HG03439 (cell line): ENCODE results near the gene CASTOR1.

Experiments
- ATAC-seq: cut with Tn5 transposase; IDR thresholded peaks from one replicate; pipeline ENCODE4 v1.9.1; 2021; ENCODE audit warnings: mild to moderate bottlenecking, moderate library complexity; ENCODE audit not compliant: unreplicated experiment

Gene CASTOR1

DNA sequence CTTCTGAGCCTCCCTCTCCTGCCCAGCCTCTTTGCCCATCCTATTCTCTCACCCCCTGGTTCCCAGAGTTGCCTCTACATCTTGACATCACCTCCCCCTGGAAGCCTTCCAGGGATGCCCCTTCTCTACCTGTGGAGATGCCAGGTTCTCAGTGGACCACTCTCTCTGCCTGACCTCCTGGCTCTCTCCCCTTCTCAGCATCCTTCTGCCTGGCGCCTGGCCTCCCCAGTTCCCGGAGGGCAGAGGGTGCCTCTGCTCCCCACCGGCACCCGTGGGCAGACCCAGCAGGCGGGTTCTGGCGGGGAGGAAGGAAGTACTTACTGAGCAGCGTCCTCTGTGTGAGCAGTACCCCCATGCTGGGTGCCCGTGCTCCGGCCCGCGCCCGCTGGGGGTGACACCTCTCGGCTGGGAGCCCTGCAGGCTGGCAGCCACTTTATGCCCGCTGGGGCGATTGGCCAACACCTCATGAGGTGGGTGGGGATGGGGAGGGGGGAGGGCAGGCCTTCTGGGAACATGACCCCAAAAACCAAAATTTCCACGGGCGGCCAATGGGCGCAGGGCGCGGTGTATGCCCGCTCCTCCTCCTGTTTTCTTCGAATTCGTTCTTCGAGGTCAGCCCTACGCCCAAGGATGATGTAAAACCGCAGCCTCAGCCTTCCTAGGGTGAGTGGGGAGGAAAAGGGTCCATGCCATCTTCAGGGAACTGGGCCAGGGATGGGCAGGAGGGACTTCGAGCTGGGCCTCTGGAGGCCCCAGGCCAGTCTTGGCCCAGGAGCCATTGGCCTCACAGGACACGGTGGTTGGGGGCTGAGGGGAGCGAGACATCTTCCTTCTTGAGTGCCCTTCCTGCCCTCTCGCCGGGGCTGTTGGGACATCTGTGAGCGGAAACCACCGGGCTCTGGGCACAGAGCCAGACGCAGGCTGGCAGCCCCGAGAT is 22.6 kb downstream of the CASTOR1 start, which contains the start of gene OSM:
OSM (minus strand) TSS at position 407 of the 937 bp plus-strand sequence; CDS start at position 355, 52 bp downstream.
- no peak for ATAC-seq

DNA sequence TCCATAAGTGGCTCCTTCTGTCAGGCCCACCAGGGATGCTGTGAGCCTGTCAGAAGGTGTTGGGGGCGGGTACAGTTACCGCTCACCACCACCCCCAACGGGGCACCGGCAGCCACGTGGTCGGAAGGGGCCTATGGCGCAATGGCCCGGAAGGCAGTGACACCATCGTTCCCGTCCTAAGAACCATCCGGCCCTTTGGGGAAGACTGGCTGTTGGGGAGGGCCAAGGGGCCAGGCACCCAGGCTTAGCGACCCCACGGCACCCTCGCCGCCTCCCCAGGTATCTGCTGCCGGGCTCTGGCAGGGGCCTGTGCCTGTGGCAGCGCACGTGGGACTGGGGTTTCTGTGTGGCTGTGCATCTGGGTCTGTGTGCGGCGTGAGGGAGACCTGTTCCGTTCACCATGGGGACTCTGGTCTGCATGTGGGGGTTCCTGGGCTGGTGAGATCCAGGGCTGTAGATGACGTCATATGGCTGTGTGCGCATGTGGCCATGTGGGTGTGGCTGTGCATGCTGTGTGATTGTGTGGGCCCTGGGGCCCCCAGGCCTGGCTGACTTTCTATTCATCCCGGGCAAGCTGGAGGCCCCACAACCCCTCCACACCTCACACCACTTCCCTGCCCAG is 23.4 kb downstream of the CASTOR1 start:
- peak; percentile 51 for ATAC-seq

DNA sequence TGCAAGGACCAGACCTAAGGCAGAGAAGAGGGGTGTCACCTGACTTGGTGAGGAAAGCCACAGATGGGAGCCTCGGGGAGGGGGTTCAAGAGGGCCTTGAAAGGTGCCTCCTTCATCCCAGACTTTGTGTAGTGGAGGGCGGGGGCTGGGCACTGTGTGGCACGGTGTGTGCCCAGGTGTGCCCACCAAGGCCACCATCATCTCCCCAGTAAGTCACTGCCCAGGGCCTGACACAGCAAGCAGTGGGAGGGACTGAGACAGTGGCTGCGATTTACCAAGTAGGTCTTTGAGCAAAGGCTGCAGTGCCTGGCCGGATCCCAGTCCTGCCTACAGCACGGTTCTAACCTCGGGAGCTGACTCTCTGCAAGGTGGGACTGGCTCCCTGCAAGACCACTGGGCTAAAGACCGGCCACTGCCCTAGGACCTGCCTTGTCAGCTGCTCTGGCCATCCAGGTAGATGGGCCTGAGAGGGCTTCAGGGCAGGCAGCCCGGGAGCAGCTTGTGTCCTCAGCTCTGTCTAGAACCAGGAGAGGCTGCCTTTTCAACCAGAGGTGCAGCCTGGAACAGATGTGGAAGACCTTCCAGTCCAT is 24.1 kb downstream of the CASTOR1 start:
- ATAC-seq = no peak

GRCh38 chr22:30263883-30264282 is 25.4 kb downstream of the CASTOR1 start:
- no peak for ATAC-seq

DNA sequence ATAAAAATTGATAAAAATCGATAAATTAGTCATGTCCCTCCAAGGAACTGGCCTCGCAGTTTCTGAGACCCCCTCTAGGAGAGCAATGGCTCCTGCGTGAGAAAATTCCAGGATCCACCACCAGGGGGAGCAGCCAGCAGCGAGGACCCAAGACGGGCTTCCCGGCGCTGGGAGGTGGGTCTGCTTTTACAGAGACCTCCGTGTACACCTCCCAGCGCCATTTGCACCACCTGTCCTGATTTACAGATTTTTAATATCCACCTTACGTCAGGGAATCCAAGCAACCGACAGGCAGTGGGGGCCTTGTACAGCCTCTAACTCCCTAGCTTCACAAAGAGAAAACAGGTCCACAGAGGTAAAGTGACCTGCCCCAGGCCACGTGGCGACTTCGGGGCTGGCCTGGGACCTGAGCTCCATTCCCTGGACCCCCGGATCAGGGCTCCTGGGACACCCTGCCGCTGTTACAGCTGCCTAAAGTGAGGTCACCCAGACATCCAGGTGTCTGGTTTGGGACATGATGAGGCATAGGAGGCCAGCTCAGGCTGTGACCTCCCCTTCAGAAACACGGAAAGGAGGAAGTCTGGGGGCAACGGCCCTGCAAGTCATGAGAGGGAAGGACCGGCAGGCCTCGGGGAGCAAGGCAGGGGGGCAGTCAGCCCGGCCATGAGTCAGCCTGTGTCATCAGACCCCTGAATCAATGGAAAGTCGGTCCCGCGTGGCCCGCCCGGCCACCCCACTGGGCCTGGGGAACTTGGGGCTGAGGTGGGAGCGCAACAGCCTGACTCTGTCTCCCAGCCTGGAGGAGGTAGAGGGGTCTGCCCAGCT is 26.2 kb downstream of the CASTOR1 start:
- no peak for ATAC-seq

- ATAC-seq = no peak
Observed at GRCh38 chr22:30262112-30262511, 27.2 kb downstream of the CASTOR1 start.

GRCh38 chr22:30261134-30261533 is 28.2 kb downstream of the CASTOR1 start:
- ATAC-seq = no peak

DNA sequence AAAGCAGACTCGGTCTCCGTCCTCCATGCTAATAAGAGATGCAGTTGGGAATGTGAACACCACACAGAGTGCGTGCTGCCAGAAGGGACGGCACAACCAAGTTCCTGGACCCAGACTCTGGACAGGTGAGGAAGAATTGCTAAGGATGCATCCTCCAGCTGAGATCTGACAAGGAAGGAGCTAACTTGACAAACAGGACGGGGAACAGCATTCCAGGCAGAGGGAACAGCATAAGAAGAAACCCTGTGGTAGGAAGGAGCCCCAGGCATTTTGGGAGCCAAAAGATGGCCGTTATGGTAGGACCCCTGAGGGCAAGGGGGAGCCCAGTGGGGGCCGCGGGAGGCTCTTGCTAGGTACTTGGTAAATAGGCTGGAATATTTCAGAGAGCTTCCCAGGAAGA is 28.6 kb downstream of the CASTOR1 start:
- no peak for ATAC-seq

DNA sequence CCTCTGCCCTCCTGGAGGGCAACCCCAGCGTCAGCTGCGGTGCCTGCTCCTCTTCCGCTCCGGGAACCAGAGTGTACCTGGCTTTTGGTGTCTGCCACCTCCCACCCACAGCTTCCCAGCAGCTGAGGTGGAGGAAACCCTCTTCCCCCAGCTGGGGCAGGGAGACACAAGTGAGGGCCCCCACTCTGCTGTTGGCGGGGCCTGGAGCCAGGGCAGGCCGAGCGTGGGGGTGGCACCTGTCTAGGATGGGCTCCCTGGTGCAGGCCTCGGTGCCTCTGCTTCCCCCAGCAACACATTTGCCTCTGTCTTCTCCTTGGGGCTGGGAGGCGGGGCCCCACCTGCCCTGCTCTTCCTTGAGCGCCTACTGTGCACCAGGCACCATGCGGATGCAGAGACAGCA is 29.0 kb downstream of the CASTOR1 start:
- no peak for ATAC-seq

DNA sequence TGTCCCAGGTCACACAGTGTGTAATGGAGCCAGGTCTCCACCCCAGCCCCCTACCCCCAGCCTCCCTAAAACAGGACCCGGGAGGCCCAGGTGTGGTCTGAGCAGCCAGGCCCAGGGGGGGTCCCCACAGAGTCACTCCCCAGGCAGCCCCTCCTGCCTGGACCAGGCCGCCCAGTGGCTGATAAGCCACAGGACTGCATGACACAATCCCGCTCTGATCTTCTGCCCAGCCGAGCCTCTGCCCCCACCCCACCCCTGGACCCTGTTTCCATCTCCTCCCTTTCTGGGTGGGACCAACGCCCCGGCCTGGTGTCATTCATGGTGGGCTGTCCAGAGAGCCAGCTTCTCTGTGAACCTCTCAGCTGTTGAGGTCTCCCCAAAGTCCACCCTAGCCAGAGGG is 35.0 kb downstream of the CASTOR1 start:
- ATAC-seq = no peak

DNA sequence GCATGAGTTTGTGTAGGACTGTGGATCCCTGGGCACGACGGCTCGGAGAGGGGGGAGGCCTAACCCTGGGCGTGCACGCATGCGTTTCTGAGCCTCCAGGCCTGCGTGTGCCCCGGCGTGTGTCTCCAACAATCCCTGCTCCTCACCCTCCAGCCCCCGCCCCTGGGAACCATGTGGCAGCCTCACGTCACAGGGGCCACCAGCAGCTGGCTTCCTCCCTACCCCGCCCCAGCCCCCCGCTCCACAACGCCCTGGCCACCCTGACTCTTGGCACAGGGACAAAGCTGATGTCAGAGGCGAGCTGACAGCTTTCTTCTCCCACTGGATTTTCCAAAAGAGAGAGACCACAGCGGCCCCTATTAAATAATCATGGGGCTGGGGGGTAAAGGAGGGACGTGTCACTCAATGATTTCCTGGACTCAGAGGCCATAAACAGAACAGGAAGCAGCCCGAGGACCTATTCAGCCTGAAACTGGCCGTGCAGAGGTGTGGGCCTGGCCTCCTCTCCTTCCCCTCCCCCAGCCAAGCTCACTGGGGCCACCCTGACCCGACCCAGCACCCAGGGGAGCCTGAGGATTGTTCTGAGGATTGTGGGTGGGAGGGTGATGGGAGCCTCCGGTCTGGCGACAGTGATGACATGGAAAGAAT is 36.0 kb downstream of the CASTOR1 start:
- ATAC-seq = no peak

DNA sequence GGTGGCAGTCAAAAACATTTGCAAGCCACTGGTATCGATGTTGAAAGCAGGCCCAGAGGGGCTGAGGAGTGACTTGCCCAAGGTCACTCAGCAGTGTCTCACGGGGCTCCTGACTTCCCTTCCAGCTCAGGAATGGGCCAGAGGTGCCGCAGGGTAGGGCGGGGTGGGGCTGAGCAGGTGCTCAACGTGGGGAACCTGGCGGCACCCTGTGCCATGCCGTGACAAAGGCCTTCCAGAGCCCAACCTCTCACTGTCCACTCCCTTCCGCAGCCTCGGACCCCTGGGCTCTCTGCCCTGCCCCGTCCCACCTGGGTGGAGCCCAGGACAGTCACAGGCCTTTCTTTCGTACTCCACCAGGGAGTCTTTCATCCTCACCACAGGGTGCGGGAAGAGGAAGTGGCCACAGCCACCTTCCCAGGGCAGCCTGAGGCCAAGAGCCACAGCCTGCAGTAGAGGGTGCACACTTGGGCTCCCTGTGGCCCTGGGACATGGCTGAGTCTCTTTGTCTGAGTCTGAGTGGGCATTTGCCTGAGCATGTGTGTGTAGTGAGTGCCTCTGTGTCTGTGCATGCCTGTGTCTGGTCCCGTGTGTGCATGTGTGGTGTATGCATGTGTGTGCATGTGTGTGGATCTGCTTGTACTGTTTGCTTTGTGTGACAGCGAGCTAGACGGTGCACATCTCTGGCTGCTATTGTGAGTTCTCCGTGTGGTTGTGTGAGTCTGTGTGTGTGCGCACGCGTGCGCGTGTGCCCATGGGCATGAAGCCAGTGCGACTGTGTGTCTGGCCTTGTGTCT is 36.7 kb downstream of the CASTOR1 start:
- no peak for ATAC-seq

GRCh38 chr22:30251711-30252110 is 37.6 kb downstream of the CASTOR1 start:
- ATAC-seq = no peak

- ATAC-seq = no peak
Observed at GRCh38 chr22:30250661-30251267, 38.5 kb downstream of the CASTOR1 start.

DNA sequence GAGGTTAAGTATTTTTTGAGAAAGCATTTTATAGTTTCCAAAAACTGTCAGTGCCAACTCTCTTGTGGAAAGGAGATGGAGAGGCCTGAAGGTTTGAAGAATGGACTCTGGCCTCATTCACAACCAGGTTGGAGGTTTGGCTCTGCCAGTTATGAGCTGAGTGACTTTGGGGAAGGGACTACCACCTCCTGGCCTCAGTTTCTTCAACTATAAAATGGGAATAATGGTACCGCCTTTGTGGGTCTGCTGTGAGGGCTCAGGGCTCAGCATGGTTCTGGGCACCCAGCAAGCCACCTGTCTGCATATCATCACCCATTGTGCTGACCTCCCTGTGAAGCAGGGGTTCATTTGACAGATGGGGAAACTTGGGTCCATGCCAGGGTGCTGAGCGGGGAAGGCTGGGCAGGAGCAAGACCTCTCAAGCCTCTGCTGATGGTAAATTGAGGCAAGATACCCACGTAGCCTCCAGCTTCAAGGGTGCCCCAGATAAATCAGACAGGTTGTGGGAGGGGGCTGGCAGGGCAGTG is 39.2 kb downstream of the CASTOR1 start:
- no peak for ATAC-seq

DNA sequence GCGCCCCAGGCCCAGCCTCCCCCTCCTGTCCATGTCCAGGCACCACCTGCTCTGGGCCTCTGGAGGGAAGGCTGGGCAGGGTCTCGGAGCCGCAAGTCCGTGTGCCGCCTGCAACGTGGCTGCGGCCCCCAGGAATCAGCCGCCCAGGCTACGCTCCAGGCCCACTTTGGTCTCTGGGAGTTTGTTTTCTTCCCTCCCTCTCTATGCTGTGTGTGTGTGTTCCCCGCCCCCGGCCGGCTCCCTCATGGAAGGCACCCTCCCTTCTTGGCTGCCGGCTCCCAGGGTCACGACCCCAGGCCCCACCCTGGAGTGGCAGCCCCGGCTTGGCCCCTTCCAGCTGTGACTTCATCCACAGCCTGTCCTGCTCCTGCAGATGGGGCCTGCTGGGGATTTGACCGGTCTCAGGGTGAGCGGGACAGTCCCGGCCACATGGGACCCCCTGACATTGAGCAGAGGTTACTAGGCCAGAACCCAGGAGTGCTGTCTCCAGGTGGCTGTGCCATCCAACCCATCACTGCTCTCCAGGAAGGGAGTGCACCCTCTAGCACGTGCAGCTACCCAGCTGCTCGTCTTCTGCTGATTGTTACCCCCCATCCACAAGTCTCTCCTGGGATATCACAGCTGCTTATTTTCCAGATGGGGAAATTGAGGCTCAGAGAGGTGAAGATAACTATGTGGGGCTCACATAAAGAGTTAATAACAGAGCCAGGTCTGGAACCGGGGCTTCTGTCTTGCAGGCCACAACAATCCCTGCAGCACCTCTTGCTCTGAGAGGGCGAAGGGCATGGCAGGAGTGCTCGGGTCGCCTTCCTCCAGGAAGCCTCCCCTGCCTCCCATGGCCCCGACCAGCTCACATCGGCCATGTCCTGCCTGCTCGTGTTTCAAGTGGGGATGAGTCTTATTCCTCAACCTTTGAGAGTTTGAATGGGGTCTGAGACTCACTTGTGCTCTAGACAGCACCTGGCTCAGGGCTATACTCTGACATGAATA is 40.0 kb downstream of the CASTOR1 start:
- no peak for ATAC-seq

GRCh38 chr22:30248484-30248883 is 40.8 kb downstream of the CASTOR1 start:
- no peak for ATAC-seq

- ATAC-seq = no peak
Observed at GRCh38 chr22:30247974-30248373, 41.3 kb downstream of the CASTOR1 start.
